Measurements from ENCODE around the gene DPH7. TPM values are rescaled to one million over a fixed set of nuclear protein-coding genes. Genes with fewer than 3 reads are reported as not detected.
"Not testable (repeated sequence)": the region's sequence is repeated elsewhere in the genome, so short reads cannot be mapped to it uniquely, and the experiment has no call there.

Gene DPH7
- total and polyA plus RNA-seq, 7 donors = 6.5 to 43.6 (median 28.9) TPM

GRCh38 chr9:137551264-137552021, 27.3 kb downstream of the DPH7 start, which contains the start of gene MRPL41:
MRPL41 (plus strand) TSS chr9:137551879; CDS start chr9:137552082, 203 bp downstream.
- Histone ChIP-seq H3K9me3 (no peaks in the 10 kb centered on the region), H3K4me3 (peak within 1 kb of the TSS; percentile 56 to 95 (median 86)), H3K27me3 (no peaks in the 10 kb centered on the region), H3K36me3 (peaks cover 0 to 26% (median 11%) of the 10 kb centered on the region in 4 donors), H3K27ac (peak within 1 kb of the TSS; percentile 86 to 94 (median 92)), H3K4me1 (peaks cover 0 to 39% (median 30%) of the 10 kb centered on the region in 4 donors)
- TF ChIP-seq CTCF (IDR thresholded peaks at IDR 0.05) = peak in 3 of 4 experiments; percentile 25 to 36 (median 29)
- TF ChIP-seq EP300 (IDR thresholded peaks at IDR 0.05) = no peak
- peak; percentile 89 to 97 (median 95) for TF ChIP-seq POLR2AphosphoS5 (IDR thresholded peaks at IDR 0.05)
- peak; percentile 65 to 70 for TF ChIP-seq POLR2A (IDR thresholded peaks at IDR 0.05)
- intact Hi-C loops (cut with DNase I) = loop anchor here (1.0 to 5.0 kb wide), 2 partner anchors 27 to 56 kb away; partner anchors contain the start of genes ARRDC1 and DPH7
- 1% methylated on average over 106 of the region's 106 CpGs for WGBS, 2 donors
- peak; percentile 95 for DNase-seq

GRCh38 chr9:137550958-137551263, 27.8 kb downstream of the DPH7 start:
- not testable (repeated sequence) for H3K9me3 ChIP-seq, H3K27me3 ChIP-seq

GRCh38 chr9:137550231-137550621, 28.5 kb downstream of the DPH7 start, which contains the start of gene PNPLA7:
PNPLA7 (minus strand) TSS chr9:137550402; CDS start chr9:137550197, 205 bp downstream.
- peak within 1 kb of the TSS; percentile 86 to 94 (median 92) for H3K27ac ChIP-seq
- WGBS, 2 donors = 1 to 3% methylated on average over 13 of the region's 13 CpGs
- DNase-seq = peak; percentile 95
- H3K9me3 ChIP-seq = no peaks in the 10 kb centered on the region
- H3K4me3 ChIP-seq = peak within 1 kb of the TSS; percentile 56 to 95 (median 86)
- peaks cover 0 to 15% (median 6%) of the 10 kb centered on the region in 4 donors for H3K36me3 ChIP-seq
- H3K27me3 ChIP-seq = no peaks in the 10 kb centered on the region
- H3K4me1 ChIP-seq = peaks cover 0 to 27% (median 21%) of the 10 kb centered on the region in 4 donors
- TF ChIP-seq CTCF (IDR thresholded peaks at IDR 0.05) (no peak), EP300 (IDR thresholded peaks at IDR 0.05) (no peak), POLR2A (IDR thresholded peaks at IDR 0.05) (peak in 1 of 2 donors; percentile 19), POLR2AphosphoS5 (IDR thresholded peaks at IDR 0.05) (peak; percentile 18 to 82 (median 48))
- intact Hi-C loops (cut with DNase I) = loop anchor here (5.0 kb wide), 1 partner anchor 57 kb away; the partner anchor contains the start of gene ARRDC1

More at GRCh38 chr9:137550958-137551263, 27.8 kb downstream of the DPH7 start:
- peaks cover 0 to 21% (median 11%) of the 10 kb centered on the region in 4 donors for H3K36me3 ChIP-seq
- 0 to 2% methylated on average over 17 of the region's 17 CpGs for WGBS, 2 donors
- peak overlapping the region; percentile 56 to 95 (median 86) for H3K4me3 ChIP-seq
- peaks cover 0 to 34% (median 25%) of the 10 kb centered on the region in 4 donors for H3K4me1 ChIP-seq
- H3K27ac ChIP-seq = peak overlapping the region; percentile 86 to 94 (median 92)
- intact Hi-C loops (cut with DNase I) = loop anchor here (5.0 kb wide), 1 partner anchor 56 kb away; the partner anchor contains the start of gene ARRDC1
- DNase-seq = not testable (repeated sequence)

GRCh38 chr9:137547687-137548543, 30.8 kb downstream of the DPH7 start:
- peaks cover 0 to 3% (median 0%) of the 10 kb centered on the region in 4 donors for H3K36me3 ChIP-seq
- TF ChIP-seq POLR2AphosphoS5 (IDR thresholded peaks at IDR 0.05) = no peak
- no peak for TF ChIP-seq POLR2A (IDR thresholded peaks at IDR 0.05)
- WGBS, 2 donors = 94 to 95% methylated on average over 23 of the region's 23 CpGs
- no peak overlapping the region for H3K4me3 ChIP-seq
- H3K9me3 ChIP-seq = no peaks in the 10 kb centered on the region
- intact Hi-C loops (cut with DNase I) = no loop called here
- H3K27me3 ChIP-seq = no peaks in the 10 kb centered on the region
- H3K27ac ChIP-seq = no peak overlapping the region
- no peak for DNase-seq
- H3K4me1 ChIP-seq = peaks cover 0 to 25% (median 18%) of the 10 kb centered on the region in 4 donors

- no peak for TF ChIP-seq CTCF (IDR thresholded peaks at IDR 0.05)
- intact Hi-C loops (cut with DNase I) = no loop called here
- H3K4me1 ChIP-seq = peaks cover 0 to 7% (median 6%) of the 10 kb centered on the region in 4 donors
- WGBS, 2 donors = 83 to 84% methylated on average over 10 of the region's 10 CpGs
- no peaks in the 10 kb centered on the region for H3K27me3 ChIP-seq
- peak overlapping the region in 3 of 4 donors; percentile 19 to 51 (median 47) for H3K27ac ChIP-seq
- H3K36me3 ChIP-seq = peaks cover 0 to 26% (median 0%) of the 10 kb centered on the region in 4 donors
- peak; percentile 81 for DNase-seq
- no peaks in the 10 kb centered on the region for H3K9me3 ChIP-seq
- no peak overlapping the region for H3K4me3 ChIP-seq
These were observed 33.6 kb downstream of the DPH7 start for GRCh38 chr9:137545123-137545522.

All from sigmoid colon (tissue), 7 donors.